AG09309 (cell line): ENCODE measurements around the gene L2HGDH.

Source experiments
- DNase-seq: peaks from one replicate; pipeline ENCODE4 v3.0.0-alpha.2; 2010; ENCODE audit warnings: low read depth
- H3K4me3 ChIP-seq: 2 replicates; pipeline ENCODE4 v1.5.1; 2011; ENCODE audit warnings: mild to moderate bottlenecking, low read depth, low read length, moderate library complexity; ENCODE audit not compliant: control insufficient read depth
- TF ChIP-seq, protein P1 (sequence below): IDR thresholded peaks from 2 replicates; pipeline ENCODE4 v1.5.1; 2011; ENCODE audit warnings: mild to moderate bottlenecking, low read depth, low read length, inconsistent platforms; ENCODE audit not compliant: insufficient read depth, control insufficient read depth; ENCODE audit errors: missing control alignments

The L2HGDH gene

GRCh38 chr14:50265029-50265428, 47.0 kb downstream of the L2HGDH start:
- H3K4me3 ChIP-seq = no peak overlapping the region
- TF ChIP-seq, protein P1, sequence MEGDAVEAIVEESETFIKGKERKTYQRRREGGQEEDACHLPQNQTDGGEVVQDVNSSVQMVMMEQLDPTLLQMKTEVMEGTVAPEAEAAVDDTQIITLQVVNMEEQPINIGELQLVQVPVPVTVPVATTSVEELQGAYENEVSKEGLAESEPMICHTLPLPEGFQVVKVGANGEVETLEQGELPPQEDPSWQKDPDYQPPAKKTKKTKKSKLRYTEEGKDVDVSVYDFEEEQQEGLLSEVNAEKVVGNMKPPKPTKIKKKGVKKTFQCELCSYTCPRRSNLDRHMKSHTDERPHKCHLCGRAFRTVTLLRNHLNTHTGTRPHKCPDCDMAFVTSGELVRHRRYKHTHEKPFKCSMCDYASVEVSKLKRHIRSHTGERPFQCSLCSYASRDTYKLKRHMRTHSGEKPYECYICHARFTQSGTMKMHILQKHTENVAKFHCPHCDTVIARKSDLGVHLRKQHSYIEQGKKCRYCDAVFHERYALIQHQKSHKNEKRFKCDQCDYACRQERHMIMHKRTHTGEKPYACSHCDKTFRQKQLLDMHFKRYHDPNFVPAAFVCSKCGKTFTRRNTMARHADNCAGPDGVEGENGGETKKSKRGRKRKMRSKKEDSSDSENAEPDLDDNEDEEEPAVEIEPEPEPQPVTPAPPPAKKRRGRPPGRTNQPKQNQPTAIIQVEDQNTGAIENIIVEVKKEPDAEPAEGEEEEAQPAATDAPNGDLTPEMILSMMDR = no peak
- no peak for DNase-seq

DNA sequence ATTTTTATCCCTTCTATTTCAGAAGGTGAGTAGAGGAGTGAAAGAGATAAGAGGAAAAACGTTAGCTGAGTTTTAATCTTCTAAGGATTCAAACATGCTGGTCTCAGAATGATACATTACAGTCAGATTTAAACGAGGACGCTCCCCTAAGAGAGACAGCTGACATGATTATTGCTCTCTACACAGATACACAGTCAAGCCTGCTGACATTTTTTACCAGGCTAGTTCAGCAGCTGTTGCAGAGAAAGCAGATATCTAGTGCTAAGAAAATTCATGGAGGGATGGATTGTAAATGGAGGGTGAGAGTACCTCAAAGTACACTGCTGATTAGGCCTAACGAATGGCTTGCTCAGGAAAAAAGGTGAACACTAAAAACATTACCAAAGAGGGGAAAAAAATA, 48.7 kb downstream of the L2HGDH start:
- H3K4me3 ChIP-seq = no peak overlapping the region
- no peak for DNase-seq
- TF ChIP-seq, protein P1 = no peak

GRCh38 chr14:50262865-50263264, 49.2 kb downstream of the L2HGDH start:
- TF ChIP-seq, protein P1 = no peak
- no peak overlapping the region for H3K4me3 ChIP-seq
- DNase-seq = no peak

GRCh38 chr14:50260511-50260910, 51.5 kb downstream of the L2HGDH start:
- no peak overlapping the region for H3K4me3 ChIP-seq
- DNase-seq = peak; percentile 3
- TF ChIP-seq, protein P1 = peak; percentile 65

- TF ChIP-seq, protein P1 = no peak
- no peak for DNase-seq
- H3K4me3 ChIP-seq = no peak overlapping the region
These were observed 52.0 kb downstream of the L2HGDH start for GRCh38 chr14:50260072-50260471.

DNA sequence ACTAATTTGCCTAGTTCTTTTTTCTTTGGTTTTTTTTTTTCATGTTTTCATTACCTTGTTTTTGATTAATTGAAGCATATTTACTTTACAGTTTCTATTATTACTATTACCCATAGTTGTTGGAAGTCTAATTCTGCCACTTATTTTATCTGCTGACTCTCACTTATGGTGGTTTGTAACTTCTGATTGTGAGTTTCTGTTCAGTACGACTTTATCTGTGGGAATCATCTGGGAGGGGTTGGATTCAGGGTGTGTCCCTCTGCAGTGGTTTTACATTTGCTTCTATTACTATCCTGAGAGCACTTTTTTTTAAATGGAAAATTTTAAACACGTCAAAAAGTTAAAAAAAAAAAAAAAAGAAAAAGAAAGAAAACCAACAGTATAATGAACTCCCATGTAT, 54.3 kb downstream of the L2HGDH start:
- TF ChIP-seq, protein P1 = no peak
- DNase-seq = no peak
- no peak overlapping the region for H3K4me3 ChIP-seq

- no peak for DNase-seq
- TF ChIP-seq, protein P1 = no peak
- no peak overlapping the region for H3K4me3 ChIP-seq
These were observed 57.8 kb downstream of the L2HGDH start for GRCh38 chr14:50254248-50254647.
